Activated effector memory CD4-positive, alpha-beta T cell treated with anti-CD3 and anti-CD28 coated beads, Interleukin-2, amount 50 U/mL, for 16 hours (primary cell): ENCODE data around the gene RENBP.

Experiments used
- DNase-seq: peaks from one replicate; pipeline ENCODE4 v3.0.0-alpha.2; 2020

RENBP gene

DNA sequence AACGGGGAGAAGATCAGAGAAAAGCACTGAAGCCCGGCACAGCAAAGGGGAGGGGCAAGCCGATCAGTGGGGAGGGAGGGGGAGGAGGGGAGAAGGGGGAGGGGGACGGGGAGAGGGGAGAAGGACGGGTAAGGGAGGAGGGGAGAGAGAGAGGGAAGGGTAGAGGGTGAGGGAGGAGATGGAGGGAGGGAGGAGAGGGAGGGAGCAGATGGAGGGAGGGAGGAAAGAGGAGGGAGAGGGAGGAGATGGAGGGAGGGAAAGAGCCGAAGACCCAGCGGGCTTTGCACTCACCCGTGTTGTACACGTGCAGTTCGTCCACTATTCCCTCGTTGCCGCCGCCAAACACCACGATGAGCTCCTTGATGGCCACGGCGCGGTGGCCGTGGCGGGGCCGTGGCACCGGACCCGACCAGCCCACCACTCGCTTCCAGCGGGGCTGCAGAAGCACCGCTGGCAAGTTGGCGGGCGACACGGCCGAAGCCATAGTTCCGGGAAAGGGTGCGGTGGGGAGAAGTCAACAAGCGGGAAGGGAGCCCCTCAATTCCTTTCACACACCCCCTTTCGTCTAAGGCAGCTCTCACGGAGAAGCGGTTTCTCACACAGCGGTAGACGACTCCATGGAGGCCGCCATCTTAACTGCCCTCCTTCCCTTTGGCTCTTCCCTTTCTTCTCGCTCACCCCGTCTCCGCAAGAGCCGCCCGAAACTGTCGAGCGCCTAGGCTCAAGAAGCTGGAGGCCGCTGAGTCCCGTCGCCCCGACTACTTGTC, 26.1 kb upstream of the RENBP start:
- no peak for DNase-seq

DNA sequence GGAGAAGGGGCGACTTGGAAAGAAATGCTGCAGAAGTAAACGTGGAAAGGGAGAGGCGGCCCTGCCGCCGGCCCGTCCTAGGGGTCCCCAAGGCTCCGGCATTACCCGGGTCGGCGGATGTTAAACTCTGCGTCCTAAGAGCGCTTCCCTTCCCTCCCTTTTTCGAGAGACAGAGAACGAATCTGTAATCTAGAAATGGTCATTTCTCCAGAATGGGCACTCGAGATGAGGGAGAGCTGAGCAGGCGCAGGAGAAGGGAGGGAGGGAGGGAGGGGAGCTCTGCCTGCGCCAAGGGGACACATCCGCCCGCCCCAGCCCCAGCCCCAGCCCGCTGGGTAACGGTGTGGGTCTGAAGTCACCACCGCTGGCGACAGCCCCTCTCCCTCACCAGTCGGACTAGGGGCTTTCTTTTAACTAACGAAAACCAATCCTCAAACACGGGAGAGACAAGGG, 25.5 kb upstream of the RENBP start:
- peak; percentile 71 for DNase-seq

DNA sequence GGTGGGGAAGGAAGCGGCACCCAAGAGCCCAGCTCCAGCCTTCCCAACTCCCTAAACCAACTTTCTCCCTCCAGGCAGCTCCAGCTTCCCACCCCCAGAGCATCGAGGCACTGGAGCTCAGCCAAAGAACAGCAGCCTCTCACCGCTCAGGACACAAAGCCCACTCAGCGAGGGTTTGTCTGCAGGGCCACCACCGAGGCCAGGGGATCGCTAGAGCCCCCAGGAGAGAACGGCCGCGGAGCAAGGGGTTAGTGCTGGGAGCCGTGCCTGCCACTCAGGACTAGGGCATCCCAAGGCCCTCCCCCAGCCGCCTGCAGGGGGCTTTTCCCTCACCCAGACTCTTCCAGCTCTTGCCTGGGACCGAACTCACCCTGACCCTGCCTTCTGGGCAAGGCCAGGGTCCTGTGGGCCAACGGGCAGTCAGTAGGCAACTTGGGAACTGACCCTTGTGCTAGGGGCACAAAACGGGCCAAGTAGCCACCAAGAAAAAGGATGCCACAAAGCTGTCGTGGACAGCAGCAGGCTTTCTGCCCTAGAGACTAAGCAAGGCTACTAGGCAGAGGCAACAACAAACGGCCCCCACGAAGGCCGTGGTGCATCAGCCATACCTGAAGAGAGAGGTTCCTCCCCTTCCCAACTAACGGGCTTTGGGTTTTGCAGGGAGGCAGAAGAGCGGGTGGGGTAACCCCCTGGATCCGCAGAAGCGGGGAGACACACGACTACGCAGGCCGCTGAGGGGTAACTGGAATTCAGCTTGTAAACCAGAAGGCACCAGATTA, 24.9 kb upstream of the RENBP start:
- no peak for DNase-seq

DNA sequence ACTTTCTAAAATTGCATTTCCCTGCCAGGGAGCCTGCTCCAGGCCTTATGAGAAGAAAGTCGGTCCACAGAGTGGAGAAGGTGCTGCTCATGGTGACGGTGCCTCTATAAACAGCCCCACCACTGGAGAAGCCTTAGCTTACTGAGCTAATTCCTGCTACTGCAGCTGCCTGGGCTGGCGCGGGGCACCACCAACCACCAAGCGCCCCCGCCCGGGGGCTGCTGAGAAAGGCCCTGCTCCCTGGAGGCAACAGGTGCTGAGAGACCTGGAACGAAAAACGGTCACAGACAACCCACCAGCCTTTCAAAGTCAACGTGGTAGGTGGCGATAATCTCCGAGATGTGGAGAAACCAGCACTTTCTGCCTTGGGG, 24.3 kb upstream of the RENBP start:
- DNase-seq = peak; percentile 80

DNA sequence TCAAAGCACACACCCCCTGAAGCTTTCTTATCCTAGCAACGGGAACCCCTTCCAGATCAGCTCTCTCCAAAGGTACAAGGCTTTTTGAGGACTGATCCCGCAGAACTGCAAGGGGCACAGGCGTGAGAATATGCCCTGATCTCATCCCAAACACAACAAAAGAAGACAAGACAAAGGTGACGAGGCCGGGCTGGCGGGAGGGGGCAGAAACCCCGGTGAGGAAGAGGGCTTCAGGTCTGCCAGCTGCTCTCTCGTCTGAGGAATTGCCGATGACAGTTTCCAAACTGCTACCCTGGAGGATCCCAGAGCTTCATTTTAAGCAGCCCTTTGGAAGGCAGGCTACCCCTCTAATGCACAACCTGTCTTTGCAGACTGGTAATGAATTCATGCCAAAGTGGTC, 23.8 kb upstream of the RENBP start:
- DNase-seq = no peak

DNA sequence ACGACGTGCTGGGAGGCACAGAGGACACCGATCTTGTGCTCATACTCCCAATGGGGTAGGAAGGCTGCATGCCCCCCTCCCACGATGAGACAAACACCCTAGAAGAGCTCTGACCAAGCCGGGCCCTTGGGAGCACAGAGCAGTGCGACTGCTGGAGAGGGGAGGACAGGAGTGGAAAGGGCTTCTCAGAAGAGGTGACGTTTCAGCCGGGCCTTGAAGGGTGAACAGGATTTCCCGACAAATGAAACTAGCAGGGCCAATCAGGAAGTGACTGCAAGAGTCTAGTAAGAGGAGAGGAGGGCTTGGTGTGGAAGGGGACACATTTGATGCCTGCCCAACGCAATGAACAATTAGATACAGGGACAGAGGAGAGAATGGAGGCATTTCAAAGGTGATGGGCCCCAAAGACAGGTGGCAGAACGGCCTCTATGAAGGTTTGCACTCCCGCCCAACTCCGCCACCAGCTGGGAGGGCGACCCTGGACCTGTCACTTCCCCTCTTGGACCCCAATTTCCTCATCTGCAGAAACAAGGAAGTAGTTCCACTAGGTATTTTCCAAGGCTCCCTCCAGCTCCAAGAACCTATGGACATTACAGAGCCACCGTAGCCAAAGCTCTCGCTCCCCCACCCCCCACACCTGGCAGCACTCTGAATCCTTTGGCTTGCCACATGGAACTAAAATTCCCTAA, 23.2 kb upstream of the RENBP start:
- peak; percentile 71 for DNase-seq

DNA sequence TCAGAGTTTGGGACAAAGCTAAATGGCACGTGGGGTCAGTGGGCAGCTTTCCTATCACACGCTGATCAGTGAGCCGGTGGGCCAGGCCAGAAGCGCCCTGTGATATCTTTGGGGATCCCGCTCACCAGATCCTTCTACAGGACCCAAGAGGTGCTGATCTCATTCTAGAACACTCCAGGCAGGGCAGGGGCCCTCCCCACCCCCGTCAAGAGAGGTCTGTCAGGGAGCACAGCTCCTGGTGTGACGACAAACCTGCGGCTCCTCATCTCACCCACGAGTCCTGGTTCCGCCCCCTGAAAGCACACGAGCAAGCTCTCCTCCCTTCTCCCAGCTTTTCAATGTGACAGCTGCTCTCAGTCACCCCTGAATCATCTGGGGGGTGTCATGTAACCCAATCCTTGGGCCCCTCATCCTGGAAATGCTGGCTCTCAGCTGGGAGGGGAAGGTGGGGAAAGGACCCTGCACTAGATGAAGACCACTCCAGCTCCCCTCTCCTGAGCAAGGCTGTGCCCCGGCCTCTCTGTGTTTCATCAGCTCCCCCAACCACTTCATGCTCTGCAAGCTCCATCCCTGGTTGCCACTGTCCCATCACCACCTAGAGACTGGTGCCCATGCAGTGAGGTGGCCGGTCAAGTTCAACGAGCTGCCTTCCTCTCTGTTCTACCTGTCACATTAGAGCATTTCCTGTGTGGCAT, 22.5 kb upstream of the RENBP start:
- DNase-seq = peak; percentile 80

DNA sequence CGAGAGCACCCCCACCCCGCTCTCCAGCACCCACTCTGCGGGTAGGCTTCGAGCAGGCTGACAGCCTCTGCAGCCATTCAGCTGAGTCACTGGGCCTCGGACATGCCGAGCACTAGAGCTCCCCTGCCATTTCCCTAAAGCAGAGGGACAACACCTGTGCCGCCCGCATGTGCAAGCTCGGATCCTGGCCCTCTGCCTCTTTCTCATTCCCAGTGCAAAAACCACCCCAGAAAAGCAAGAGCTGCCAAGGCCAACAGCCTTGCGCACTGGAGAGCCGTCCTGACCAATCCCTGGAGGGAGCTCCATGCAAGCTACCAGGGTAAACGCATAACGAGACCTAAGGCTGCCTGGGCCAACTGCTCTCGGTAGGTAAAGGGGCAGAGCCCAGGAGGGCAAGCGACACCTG, 21.8 kb upstream of the RENBP start:
- DNase-seq = no peak

DNA sequence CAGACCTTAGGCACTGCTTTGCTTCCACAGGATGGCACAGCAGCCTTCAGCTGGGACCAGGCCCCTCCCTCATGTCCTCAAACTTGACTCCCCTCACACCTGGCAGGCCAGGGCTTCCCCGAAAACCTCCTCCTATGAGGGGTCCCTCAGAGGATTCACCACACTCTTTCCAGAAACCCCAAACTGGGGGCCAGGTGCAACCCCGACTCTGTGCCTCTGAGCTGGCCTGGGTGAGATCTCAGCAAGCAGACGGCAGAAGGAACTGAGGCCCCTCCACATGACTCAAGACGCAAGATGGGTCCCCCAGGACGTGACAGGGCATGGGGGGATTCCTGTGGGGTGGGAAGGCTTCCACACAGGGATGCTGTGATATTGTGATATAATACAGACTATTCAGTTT, 21.0 kb upstream of the RENBP start:
- no peak for DNase-seq

DNA sequence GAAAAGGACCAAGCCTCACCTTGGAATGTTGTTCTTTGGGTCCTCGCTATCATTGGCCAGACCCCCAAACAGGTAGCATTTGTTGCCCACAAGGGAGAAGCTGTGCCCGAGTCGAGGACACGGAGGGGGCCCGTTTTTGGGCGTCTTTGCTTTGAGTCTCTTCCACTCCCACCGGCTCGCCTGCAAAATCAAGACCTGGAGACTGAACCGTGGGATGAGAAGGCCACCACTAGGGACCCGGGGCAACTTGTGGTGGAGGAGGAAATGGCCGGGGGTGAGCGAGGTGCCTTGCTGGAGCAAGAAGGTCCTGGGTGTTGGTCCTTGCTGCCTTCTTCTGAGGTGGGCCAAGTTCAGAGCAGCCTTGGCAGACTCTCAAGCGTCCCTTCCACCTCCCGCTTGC, 19.7 kb upstream of the RENBP start:
- no peak for DNase-seq

DNA sequence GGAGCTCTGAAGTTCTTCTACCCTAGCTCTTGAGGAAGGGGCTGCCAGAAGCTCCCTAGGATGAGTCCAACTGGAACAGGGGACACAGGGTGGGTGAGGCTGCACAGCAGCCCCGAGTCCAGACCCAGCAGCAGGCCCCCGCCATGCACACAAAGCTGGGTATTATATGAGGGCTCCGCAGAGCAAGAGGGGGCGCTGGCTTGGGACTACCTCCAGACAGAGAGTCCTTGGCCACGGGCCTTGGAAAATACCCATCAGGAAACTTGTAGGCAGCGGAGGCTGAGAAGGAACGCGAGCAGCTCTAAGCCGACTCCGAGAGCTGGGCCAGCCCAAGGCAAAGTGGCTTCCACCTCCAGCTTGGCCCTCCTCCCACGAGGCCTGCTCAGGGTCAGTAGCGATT, 19.1 kb upstream of the RENBP start:
- DNase-seq = no peak

DNA sequence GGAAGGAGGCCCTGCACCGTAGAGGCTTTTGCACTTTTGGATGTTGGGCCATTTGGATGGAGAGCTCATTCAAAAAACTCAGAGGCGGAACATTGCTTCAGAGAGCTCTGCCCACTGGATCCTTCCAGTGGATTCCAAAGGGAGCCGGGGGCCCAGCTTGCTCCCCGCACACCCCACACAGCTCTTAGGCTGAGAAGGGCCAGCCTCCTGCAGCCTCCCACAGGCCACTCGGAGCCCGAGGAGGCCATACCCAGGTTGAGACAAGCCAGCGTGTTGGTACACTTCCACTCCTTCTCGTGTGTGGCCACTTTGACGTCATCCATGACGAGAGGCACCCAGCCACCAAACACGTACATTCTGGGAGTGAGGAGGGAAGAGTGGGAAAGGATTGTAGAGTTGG, 16.8 kb upstream of the RENBP start:
- DNase-seq = no peak

DNA sequence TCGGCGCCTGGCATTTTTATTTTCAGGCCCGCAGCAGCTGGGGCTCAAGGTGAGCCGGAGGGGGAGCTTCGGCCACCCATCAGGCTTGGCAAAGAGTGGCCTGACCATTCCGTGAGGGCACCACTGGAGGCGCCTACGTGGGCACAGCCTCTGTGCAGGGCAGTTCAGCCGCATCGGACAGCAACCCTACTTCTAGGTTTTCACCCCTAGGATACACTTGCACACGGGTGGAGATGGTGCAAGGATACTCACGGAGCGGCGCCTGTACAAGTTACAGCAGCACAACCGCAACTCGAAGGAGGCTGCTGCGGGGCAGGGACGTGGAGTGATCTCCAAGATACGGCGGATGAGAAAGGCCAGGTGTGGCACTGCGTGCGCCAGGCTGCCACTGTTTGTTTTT, 16.3 kb upstream of the RENBP start:
- no peak for DNase-seq

DNA sequence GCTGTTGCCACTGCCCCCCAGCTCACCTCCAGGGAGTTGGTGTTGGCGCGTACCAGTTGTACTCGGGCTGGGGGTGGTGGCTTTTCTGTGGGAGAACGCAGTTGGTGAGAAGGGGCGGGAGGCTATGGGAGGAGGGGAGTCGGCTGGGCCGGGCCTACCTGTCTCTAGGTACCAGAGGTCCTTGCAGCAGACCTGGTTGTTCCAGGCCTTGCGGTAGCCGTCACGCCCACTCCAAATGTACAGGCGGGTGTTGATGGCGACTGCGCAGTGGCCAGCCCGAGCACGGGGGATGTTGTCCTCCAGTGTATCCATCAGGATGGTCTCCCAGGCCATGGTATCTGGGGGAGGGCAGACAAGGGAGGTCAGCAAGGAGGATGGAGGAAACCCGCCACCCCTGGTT, 15.6 kb upstream of the RENBP start:
- DNase-seq = no peak

DNA sequence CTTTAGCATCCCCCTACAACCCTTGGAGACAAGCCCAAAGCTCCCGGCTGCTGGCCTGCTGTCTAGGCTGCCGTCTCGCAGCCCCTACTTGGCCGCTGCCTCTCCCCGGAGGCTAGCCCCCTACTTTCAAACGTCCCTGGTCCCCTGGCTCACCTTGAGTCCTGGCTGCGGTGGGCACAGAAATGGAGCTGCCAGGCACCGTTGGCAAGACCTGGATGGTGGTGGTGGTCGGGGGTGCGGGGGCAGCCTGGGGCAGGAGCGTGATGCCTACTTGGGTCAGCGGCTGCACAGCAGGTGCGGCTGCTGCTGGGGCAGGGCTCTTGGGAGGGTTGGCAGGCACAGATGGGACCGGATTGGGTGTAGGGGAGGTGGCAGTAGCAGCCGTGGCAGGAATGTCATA, 15.2 kb upstream of the RENBP start:
- DNase-seq = no peak

DNA sequence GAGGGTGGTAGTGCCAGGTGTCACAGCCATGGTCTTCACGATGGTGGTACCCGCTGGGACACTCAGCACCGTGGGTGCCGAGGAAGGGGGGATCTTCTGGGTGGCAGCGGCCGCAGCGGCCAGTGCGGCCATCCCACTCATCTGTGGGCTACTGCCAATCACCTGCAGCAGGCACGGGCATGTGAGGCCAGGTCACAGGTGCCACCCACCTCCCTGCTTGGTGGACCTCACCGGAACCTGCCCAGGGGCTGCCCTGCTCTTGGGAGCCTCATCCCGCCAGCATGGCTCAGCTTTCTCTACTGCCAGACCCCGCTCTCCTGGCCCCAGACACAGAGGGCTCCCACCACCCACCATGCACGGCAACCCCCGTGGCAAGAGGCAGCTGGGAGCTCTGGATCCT, 14.2 kb upstream of the RENBP start:
- no peak for DNase-seq

DNA sequence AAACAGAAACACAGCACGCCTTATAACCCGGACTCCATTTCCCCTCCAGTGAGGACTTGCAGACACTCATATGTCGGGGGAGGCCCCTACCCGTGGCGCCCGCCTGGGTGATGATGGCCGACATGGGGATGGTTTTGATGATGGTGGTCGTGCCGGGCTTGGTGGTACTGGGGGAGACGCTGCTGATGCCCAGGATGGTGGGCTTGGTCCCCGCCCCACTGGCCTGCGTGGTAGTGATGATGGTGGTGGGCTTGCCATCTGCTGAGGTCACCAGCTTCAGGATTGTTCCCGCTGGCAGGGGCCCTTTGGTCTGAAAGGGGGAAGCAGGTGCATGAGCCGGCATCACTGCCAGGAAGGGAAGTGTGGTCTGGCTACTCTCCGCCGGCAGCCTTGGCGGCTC, 12.8 kb upstream of the RENBP start:
- no peak for DNase-seq

DNA sequence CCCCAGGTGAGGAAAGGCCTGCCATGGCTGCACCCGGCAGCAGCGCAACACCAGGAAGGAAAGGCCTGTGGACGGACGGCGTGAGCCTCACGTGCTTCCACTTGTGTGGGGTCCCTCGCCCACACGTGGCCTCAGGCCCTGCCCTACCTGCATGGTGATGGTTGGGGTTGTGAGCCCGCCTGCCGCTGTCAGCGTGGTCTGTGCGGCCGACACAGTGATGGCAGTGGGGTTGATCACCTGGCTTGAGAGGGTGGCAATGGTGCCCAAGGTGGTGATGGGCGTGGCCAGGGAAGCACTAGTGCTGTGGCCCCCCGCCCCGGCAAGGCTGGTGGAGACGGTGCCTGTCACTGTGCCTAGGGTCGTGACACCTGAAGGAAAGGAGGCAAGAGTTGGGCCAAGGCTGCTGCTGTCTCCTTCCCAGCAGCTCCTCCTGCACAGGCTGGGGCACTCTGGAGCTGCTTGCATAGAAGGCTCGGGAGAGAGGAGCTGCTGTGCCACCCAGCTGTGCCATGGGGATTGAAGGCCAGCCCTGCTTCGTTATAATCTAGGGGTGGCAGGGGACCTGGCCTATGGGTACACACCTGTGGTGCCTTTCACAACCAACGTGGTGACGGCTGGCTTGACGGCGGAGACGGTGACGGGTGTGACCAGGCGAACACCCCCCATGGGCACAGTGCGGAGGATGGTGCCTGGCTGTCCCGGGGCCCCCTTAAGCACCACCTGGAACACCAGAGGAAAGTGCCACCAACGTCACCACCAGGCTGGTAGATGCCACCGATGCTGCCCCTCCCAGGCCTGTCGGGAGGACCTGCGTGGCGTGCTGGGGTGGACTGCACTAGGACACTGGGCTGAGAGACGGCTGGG, 11.8 kb upstream of the RENBP start:
- no peak for DNase-seq

DNA sequence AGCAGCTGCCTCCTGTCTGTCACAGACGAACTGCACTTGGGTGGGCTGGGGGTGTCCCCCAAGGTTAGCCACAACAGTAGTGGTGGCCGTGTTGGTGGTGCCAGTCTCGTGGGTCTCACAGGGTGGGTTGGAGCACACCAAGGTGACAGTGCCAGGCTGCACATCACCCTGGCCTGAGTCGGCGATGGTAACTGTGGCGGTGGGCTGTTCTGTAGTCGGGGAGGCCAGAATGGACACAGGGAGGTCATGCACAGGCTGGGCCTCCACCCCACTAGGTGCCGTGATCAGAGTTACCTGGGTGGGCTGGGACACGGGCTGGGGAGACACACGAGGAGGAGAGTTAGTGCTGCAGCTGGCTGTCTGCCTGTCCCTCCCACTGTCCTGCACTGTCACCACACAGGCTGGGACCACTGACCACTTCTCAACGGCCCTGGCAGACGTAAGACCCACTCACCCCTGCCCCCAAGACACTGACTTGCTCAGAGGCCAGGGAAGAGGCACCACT, 10.8 kb upstream of the RENBP start:
- DNase-seq = no peak

DNA sequence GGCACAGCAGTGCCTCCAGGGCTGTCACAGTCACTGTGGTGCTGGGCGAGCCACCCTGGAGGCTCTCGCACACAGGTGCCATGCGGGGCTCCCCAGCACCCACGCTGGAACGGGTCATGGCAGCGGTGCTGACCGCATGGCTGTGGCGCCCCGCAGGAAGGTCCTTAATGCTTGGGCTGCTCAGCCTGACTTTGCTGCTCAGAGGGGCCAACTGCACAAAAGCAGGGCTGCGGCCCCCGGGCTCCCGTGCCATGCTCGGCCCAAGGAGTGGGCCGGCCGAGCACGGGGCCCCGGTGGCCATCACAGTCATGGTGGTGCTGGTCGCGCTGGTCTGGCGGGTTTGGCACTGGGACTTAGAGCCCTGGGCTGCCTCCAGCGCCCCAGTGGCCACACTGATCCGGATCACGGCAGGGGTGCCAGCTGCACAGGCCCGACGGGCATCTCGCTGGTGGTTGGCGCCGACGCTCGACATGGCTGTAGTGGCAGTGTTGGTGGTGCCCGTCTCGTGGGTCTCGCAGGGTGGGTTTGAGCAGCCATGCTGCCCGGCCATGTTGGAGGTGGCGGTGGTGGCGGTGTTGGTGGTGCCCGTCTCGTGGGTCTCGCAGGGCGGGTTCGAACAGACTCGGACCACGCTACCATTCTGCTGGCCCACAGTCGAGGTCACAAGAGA, 10.2 kb upstream of the RENBP start:
- no peak for DNase-seq

DNA sequence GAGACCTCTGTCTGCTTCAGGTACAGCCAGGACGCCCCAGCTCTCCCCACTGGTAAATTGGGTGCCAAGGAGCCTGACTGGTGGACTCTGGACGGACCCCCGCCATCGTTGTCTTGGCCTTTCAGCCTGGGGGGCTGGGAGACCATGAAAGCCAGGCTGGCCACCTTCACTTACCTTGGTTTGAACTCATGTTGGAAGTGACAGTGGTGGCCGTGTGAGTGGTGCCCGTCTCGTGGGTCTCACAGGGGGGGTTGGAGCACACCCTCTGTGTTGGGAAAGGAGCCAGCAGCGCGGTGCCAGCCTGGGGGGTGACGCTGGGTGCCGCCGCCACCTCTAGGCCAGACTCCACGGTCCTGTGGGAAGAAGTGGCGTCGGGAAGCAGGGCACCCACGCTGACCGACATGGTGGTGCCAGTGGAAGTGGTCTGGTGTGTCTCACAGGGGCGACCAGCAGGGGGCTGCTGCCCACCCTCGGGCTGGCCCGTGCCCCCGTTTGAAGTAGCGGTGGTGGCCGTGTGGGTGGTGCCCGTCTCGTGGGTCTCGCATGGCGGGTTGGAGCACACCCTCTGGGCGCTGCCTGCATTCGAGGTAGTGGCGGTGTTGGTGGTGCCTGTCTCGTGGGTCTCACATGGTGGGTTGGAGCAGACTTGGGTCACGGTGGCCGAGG, 9.6 kb upstream of the RENBP start:
- DNase-seq = no peak
